ENCODE data around the gene IFI30.
"Not testable (repeated sequence)": the region's sequence is repeated elsewhere in the genome, so short reads cannot be mapped to it uniquely, and the experiment has no call there.

The IFI30 gene

DNA sequence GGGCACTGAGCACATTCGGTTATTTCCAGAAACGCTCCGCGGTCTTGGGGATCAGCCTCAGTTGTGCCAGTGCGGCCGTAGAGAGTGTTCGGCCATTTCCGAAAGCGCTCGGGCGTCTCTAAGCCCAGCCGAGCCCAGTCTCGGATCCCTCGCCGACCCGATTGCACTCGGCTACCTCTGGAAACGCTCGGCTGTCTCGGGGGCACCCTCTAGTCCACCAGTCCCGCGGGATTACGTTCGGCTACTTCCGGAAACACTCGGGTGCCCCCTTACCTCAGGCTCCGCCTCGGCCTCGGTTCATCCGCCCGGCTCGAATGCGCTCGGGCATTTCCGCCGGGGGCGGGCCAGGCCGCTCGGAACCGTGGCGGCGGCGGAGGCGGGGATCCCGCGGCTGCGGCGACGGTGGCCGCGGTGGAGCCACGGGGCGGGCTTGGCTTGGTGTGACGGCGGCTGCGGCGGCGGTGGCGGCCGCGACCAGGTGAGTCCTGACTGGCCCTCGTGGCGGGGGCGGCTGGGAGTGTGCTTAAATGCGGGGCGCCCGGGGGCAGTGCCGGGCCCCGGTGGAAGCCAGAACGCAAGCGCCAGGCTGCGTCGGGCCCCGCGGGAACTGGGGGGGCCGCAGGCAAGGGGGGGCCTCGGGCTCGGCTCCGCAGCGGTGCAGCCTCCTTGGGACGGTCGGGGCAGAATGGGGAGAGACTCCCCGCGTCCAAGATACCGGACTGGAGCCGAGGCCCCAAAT is 20.6 kb upstream of the IFI30 start, which contains the start of gene PIK3R2:
PIK3R2 (plus strand) TSS at position 347 of the 739 bp plus-strand sequence. CDS start 2,717 bp downstream, outside the sequence.
- peak; percentile 93 for DNase-seq

DNA sequence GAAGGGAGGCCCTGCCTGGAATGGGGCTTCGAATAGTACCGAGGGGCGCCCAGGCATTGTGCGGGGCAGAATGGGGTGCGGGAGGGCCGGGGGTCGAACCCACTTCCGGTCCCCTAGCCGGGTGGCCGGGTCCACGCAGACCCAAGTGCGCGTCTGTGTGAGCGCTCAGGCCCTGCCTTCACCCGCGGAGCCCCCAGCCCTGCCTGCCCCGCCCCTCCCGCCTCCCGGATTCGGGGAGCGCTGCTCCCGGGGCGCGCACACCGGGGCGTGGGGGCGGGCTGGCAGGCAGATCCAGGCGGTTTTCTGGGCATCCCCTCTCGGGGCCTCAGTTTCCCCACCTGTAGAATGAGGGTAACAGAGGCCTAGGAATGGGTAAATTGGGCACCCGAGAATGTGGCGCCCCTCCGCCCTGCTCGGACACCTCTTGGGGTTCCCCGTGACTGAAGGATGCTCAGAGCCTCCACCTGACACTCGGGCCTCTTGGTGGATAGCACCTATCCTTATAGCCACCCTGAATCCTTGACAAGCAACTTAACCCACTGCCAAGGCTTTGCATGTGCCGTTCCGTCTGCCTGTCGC is 20.0 kb upstream of the IFI30 start:
- no peak for DNase-seq

DNA sequence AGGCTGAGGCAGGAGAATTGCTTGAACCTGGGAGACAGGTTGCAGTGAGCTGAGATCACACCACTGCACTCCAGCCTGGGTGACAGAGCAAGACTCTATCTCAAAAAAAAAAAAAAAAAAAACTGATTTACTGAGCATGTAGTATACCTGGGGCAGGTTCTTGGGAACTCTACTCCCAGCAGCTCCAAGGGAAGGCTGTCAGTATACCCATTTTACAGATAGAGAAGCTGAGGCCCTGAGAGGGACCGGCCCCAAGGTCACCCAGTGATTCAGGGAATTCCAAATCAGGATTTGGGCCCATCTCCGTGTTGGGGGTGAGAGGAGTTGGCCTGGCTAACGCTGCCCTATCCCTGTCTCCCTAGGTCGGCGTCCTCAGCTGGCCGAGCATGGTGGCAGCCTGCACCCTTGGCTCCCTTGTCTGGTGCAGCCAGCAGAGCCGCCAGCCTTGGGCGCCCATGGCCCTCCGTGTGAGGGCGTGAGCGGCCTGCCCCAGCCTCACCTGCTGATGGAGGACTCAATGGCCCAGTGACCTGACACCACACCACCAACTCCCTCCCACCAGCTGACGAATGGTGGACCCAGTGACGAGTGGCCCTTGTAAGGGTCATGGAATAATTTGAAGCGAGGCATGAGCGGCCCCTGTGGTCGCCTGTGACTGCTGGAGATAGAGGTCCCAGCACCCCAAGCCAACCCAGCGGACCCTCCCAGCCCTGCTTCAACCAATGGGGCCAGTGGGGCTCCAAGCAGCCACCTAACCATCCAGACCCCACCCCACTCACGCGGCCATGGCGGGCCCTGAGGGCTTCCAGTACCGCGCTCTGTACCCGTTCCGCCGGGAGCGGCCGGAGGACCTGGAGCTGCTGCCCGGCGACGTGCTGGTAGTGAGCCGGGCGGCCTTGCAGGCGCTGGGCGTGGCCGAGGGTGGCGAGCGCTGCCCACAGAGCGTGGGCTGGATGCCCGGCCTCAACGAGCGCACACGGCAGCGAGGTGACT is 18.2 kb upstream of the IFI30 start:
- no peak for DNase-seq

DNA sequence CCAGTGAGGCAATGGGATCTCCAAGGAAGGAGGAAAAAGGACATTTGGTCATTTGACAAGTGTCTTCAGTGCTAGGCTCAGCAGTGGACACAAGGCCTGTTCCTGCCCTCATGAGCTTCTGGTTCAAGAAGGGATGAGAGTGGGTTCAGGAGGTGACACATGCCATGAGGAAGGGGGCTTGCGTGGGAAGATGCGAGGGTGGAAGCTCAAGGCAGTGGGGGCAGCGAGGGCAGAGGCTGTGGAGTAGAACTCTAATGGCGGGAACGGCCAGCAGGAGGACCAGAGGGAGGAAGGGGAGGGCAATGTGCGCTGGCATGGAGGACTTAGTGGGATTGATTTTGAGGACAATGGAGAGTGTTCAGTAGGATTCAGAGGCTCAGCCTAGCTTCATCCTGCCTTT is 17.3 kb upstream of the IFI30 start:
- no peak for DNase-seq

DNA sequence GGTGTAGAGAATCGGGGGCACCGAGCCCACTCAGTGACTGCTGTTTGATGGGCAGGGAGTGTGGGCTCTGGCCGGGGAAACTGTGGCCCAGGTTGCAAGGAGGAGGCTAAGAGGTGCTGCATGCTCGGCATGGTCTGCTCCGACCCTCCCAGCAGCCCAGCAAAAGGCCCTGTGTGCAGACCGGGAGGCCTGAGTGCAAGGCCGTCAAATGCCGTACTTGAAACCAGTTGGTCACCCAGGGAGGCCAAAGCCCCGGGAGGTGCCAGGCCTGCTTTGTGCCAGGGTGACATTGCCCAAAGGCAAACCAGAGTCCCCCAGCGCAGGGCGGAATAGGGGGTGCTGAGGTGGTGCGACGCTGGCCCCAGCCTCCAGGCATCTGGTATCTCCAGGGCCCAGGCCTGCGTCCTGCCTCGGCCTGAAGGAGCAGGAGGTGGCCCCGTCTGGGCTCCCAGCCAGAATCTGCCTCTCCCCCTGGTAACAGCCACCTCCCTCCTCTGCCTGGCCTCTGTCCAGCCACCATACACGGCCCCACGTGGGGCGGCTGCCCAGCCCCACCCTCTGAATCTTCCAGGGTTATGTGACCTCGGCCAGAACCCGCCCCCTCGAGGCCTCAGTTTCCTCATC is 16.7 kb upstream of the IFI30 start:
- peak; percentile 87 for DNase-seq

DNA sequence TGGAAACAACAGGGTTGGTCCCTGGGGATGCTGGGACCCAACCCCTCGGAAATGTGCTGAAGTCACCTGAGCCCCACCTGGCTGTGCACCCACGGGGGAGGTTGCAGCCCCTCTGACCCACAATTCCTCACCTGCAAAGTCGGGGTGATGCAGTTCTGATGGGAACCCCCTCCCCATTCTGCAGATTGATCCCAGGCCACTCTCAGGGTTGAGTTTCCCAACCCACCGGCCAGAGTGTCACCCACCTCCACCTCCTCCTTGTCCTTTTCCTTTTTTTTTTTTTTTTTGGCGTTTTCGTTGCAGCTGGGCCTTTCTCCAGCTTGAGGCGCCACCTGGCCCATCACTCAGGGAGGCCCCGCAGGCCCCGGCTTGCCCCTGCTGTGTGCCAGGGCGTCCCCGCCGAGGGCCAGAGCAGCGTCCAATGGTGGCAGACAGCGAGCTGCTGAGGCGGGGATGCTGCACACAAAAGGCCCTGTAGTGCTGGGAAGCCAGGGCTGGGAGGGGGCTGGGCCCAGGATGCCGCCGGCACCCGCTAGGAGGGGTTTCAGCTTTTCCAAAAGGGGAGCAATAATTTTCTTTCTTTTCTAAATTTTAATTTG is 16.0 kb upstream of the IFI30 start:
- peak; percentile 71 for DNase-seq

DNA sequence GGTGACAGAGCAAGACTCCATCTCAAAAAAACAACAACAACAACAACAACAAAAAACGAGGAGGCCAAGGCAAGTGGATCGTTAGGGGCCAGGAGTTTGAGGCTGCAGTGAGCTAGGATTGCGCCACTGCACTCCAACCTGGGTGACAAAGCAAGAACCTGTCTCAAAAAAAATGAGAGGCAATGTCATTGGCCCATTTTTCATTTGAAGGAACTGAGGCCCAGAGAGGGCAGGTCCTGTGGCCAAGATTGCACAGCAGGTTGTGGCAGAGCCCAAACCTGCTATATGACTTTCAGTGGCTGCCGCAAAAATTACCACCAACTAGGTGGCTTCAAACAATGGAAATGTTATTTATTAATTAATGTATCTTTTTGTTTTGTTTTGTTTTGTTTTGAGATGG is 15.1 kb upstream of the IFI30 start:
- DNase-seq, result no peak

DNA sequence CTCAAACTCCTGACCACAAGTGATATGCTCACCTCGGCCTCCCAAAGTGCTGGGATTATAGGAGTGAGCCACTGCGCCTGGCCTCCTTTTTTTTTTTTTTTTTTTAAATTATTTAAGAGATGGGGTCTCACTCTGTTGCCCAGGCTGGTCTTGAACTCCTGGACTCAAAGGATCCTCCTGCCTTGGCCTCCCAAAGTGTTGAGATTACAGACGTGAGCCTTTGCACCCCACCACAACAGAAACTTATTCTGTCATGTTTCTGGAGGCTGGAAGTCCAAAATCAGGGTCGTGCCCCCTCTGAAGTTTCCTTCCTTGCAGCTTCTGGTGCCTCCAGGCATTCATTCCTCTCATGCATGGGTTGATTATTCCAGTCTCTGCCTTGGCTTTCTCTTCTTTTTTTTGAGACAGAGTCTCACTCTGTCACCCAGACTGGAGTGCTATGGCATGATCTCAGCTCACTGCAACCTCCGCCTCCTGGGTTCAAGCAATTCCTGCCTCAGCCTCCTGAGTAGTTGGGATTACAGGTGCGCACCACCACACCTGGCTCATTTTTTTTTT is 14.5 kb upstream of the IFI30 start:
- DNase-seq, result not testable (repeated sequence)

DNA sequence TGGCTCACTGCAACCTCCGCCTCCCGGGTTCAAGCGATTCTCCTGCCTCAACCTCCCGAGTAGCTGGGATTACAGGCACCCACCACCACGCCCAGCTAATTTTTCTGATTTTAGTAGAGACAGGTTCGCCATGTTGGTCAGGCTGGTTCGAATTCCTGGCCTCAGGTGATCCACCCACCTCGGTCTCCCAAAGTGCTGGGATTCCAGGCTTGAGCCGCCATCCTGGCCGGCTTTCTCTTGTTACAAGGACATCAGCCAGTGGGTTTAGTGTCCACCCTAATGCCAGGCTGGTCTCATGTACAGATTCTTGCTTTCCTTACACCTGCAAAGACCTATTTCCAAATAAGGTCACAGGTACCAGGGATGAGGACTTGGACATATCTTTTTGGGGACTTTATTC is 13.8 kb upstream of the IFI30 start:
- DNase-seq, result no peak

DNA sequence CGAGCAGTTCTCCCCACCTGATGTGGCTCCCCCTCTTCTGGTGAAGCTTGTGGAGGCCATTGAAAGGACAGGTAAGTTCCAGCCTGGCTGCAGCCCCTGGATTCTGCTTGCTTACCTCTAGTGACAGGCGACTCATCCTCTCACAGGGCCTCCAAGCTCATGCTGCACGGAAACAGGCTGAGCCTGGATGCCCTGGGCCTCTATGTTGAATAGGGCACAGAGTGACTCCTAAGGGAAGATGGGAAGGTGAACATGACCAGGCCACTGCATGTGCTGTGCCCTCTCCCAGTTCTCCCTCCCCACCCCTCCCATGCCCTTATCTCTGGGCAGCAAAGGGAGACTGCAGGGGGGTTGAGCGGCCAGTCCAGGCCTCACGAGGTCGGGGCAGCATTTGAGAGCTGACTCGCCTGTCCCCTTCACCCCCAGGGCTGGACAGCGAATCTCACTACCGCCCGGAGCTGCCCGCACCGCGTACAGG is 13.1 kb upstream of the IFI30 start:
- DNase-seq, result no peak

DNA sequence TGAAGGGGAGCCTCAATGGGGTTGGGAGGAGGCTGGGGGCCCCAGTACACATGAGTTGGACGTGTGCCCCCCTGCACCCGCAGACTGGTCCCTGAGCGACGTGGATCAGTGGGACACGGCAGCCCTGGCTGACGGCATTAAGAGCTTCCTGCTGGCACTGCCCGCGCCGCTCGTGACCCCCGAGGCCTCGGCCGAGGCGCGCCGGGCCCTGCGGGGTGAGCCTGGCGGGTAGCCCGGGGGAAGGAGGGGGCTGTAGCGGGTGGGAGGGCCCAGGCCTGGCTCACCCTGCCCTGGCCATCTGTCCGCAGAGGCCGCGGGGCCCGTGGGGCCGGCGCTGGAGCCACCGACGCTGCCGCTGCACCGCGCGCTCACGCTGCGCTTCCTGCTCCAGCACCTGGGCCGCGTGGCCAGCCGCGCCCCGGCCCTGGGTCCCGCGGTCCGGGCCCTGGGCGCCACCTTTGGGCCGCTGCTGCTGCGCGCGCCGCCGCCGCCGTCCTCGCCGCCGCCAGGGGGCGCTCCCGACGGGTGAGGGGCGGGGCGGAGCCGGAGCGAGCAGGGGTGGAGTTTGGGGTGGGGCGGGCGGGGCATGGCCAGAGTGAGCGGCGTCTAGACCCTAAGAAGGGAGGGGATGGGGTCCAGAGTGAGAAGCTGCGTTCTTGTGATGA is 12.5 kb upstream of the IFI30 start:
- no peak for DNase-seq

DNA sequence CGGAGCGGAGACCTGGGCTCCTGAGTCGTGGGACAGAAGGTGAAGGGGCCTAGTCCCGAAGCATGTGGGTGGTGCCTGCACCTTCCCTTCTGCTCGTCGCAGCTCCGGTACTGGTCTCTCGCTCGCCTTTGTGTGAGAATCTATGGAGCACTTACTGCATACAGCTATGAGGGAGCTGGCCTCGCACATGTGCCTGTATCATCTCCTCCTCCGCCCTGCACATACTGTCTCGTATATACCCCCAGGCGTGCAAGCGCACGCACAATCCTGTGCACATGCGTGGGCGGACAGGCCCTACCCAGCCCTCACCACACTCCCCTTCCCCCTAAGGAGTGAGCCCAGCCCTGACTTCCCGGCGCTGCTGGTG is 12.0 kb upstream of the IFI30 start:
- no peak for DNase-seq

DNA sequence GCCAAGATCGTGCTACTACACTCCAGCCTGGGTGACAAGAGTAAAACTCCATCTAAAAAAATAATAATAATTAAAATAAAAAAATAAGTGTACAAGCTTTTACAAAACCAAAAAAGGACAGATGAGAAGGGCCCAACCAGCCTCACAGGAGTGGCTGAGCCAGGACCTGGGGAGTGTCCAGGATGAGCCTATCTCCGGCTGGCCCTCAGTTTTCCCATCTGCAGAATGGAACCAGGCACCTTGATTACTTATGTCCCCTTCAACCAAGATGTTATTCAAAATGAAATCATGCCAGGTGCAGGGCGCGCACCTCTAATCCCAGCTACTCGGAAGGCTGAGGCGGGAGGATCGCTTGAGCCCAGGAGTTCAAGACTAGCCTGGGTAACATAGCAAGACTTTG is 9.5 kb upstream of the IFI30 start:
- DNase-seq, result no peak

DNA sequence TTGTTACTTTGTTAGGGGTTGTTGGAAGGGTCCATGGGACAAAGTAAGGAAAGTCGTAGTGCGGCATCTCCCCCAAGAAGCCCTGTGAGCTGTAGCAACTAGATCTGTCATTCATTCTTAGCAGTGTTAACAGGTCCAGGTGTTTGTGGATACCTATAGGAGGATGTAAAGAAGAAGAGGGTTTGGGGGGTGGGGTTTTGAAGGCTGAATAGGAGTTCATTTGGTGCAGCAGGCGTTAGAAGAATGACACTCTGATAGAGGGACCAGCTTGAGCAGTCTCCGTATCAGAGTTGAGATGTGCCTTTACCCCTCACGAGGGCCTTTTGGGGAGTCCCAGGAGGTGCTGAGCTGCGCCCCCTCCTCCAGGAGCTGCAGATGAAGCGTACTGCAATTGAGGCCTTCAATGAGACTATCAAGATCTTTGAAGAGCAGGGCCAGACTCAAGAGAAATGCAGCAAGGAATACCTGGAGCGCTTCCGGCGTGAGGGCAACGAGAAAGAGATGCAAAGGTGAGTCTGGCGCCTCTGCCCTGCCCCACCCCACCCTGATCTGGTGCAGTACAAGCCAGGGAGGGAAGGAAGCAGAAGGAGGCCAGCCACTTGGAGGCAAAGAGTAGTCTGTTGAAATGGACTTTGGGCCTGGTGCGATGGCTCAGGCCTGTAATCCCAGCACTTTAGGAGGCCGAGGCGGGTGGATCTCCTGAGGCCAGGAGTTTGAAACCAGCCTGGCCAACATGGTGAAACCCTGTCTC is 7.6 kb upstream of the IFI30 start:
- no peak for DNase-seq

DNA sequence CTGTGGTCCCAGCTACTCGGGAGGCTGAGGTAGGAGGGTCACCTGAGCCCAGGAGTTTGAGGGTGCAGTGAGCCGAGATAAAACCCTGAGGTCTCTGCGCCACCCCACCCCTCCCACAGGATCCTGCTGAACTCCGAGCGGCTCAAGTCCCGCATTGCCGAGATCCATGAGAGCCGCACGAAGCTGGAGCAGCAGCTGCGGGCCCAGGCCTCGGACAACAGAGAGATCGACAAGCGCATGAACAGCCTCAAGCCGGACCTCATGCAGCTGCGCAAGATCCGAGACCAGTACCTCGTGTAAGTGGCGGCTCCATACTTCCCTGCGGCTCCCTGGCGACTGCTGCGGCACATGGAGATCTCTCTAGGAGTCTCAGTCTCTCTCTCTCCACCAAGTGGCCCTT is 6.6 kb upstream of the IFI30 start:
- no peak for DNase-seq

DNA sequence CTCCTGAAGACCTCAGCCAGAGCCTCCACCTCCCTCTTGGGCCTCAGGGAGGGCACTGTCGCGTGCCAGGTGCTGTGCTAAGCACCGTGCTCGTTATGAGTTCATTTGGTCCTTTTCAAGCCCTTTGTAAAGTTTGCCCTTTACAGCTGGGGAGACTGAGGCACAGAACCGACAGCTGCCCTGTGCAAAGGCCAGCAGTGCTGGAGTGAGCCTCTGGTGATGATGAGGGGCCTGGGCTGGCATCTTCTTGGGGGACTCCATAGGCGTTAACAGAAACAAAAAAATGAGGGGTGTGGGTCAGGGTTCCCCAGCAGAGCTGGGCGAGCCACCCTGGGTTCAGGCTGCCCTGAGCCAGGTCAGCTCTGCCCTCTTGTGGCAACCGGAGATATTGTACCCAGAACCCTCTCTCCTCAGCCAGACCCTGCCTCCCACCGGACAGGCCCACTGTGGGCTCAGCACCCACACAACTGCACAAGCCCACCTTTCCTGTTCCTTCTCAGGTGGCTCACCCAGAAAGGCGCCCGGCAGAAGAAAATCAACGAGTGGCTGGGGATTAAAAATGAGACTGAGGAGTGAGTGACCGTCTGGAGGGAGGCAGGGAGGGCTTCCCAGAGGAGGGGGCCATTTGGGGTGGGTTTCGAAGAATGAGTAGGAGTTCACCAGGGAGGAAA is 5.5 kb upstream of the IFI30 start:
- DNase-seq, result no peak

DNA sequence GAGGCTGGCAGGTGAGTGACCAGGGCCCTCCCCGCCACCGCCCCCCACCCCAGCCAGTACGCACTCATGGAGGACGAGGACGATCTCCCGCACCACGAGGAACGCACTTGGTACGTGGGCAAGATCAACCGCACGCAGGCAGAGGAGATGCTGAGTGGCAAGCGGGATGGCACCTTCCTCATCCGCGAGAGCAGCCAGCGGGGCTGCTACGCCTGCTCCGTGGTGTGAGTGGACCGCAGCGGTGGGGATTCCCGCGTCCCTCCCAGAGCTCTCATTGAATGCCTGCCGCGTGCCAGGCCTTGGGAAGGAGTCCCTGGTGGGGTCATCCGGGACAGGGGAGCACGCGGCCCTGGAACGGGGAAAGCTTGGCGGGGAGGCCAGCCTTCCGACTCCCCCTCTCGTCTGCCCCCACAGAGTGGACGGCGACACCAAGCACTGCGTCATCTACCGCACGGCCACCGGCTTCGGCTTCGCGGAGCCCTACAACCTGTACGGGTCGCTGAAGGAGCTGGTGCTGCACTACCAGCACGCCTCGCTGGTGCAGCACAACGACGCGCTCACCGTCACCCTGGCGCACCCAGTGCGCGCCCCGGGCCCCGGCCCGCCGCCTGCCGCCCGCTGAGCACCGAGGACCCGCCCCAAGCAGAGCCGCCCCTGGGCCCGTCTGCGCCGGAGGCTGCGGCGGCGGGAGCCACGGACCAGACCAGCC is 4.8 kb upstream of the IFI30 start:
- DNase-seq, result no peak

DNA sequence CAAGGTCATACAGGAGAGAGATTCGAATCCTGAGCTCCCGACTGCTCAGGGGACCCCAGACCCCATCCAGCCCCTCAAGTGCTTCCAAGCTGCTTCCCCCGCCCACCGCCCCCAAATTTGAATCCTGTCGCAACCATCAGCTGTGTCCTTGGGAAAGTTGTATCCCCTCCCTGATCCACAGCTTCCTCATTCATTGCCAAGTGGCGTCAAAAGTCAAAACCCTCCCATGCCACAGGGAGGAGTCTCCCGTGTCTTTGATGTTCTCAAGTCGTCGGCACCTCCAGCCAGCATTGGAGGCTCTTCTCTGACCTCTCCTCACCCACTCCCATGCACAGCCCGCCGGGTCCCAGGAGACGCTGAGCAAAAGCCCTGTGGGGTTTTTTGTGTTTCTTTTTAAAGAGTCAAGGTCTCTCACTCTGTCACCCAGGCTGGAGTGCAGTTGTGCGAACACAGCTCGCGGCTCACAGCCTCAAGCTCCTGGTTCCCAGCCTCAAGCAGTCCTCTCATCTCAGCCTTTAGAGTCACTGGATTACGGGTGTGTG is 2.8 kb upstream of the IFI30 start:
- no peak for DNase-seq

DNA sequence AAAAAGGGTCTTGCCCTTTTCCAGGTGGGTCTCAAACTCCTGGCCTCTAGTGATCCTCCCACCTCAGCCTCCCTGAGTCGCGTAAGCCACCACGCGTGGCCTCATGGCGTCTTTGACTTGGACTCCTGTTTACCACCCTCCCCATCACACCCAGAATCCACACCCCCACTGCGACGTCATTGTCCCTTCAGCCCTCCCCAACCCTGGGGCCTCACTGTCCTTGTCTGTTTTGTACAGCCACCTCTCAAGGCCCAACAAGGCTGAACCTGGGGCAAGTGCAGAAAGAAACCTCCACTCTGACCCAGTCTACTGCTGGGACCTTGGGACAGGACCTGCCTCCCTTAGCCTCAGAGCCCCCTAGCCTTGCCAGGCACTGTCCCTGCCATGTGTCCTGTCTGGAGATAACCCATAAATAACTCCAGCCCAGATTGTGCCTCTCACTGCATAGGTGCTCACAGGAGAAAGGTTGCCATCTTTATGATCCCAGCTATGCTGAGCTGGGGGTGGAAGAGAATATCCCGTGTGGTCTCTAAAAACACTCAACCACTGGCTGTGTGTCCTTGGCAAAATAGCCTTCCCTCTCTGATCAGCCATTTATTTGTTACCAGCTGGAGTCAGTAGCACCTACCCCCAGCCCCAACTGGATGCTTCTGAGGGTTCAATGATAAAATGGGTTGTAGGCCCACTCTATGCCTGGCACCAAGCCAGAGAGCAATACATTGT is 1.8 kb upstream of the IFI30 start:
- DNase-seq, result no peak
